Spleen (tissue), 7 donors: Measurements from ENCODE around the gene FBXO48.

Source experiments
- CTCF ChIP-seq, 11 experiments: fragments of 200-600 bp in 7 of 11; fragments of 450-650 bp in 4 of 11; sonication (generic) in 4 of 11; IDR thresholded peaks in 8 of 11; conservative IDR thresholded peaks in 3 of 11; 1 replicate in 7 of 11; 2 replicates in 4 of 11; pipeline versions ENCODE4 v1.4.0 to v1.8.0; 2016 to 2021; ENCODE audit warnings: antibody characterized with exemption in 11 of 11, inconsistent platforms in 4 of 11, mild to moderate bottlenecking in 1 of 11
- POLR2A ChIP-seq, 3 donors: fragments of 450-650 bp; IDR thresholded peaks; one replicate each; pipeline ENCODE4 v1.5.1; 2017; ENCODE audit warnings: antibody characterized with exemption in 3 of 3, mild to moderate bottlenecking in 1 of 3
- POLR2AphosphoS5 ChIP-seq, 3 donors: sonication (generic); formaldehyde crosslinking; IDR thresholded peaks; one replicate each; pipeline ENCODE4 v1.5.1; 2017; ENCODE audit warnings: antibody characterized with exemption in 3 of 3
- donor health status: DM: no; HTN: no; CAD: no; lungs with moderate emphysema.
- donor health status: DM: no; HTN: no; CAD: no.
- donor health status: DM: no; HTN: no; CAD: no.

GRCh38 chr2:68418855-68419254 is 48.2 kb downstream of the FBXO48 start:
- TF ChIP-seq POLR2A (IDR thresholded peaks at IDR 0.05) (no peak), CTCF (IDR thresholded peaks at IDR 0.05 in 8 of 11, conservative IDR thresholded peaks at IDR 0.05 in 3 of 11) (peak in 2 of 11 experiments; percentile 7 to 16), POLR2AphosphoS5 (IDR thresholded peaks at IDR 0.05) (no peak)
